MM.1S (cell line): ENCODE measurements around the gene TULP3.
A peak's percentile ranks its signal among the peaks of the same experiment; 100 is the strongest.

Source experiments
- DNase-seq: peaks from one replicate; pipeline ENCODE4 v3.0.0-alpha.2; 2015
- H2AFZ ChIP-seq: fragments of 300-600 bp; sonication (generic); 2 replicates; pipeline ENCODE4 v1.6.0; 2016; ENCODE audit warnings: antibody characterized with exemption, low read length
- H3F3A ChIP-seq: fragments of 300-600 bp; sonication (generic); 2 replicates; pipeline ENCODE4 v1.6.1; 2016; ENCODE audit warnings: mild to moderate bottlenecking, antibody characterized with exemption, low read length, moderate library complexity, mixed read lengths; ENCODE audit not compliant: insufficient read depth
- H3K27ac ChIP-seq: fragments of 300-600 bp; sonication (generic); 2 replicates; pipeline ENCODE4 v1.5.1; 2016; ENCODE audit warnings: mild to moderate bottlenecking, low read length
- H3K27me3 ChIP-seq: fragments of 300-600 bp; sonication (generic); replicated peaks from 2 replicates; pipeline ENCODE4 v1.6.0; 2016; ENCODE audit warnings: low read length; ENCODE audit not compliant: insufficient read depth
- H3K36me3 ChIP-seq: fragments of 300-600 bp; sonication (generic); replicated peaks from 2 replicates; pipeline ENCODE4 v1.6.1; 2016; ENCODE audit warnings: mild to moderate bottlenecking, low read length, mixed read lengths; ENCODE audit not compliant: insufficient read depth
- H3K4me1 ChIP-seq: fragments of 300-600 bp; sonication (generic); 2 replicates; pipeline ENCODE4 v1.6.1; 2016; ENCODE audit warnings: low read length, mixed read lengths
- H3K4me2 ChIP-seq: fragments of 300-600 bp; sonication (generic); 2 replicates; pipeline ENCODE4 v1.6.0; 2016; ENCODE audit warnings: low read depth, low read length
- H3K4me3 ChIP-seq: fragments of 300-600 bp; sonication (generic); 2 replicates; pipeline ENCODE4 v1.5.1; 2016; ENCODE audit warnings: low read length, mixed read lengths
- H3K79me2 ChIP-seq: fragments of 300-600 bp; sonication (generic); 2 replicates; pipeline ENCODE4 v1.6.1; 2016; ENCODE audit warnings: mixed run types, low read length, mixed read lengths
- H3K9ac ChIP-seq: fragments of 300-600 bp; sonication (generic); 2 replicates; pipeline ENCODE4 v1.6.1; 2016; ENCODE audit warnings: low read length, mixed read lengths
- H3K9me2 ChIP-seq: fragments of 300-600 bp; sonication (generic); replicated peaks from 2 replicates; pipeline ENCODE4 v1.6.1; 2016; ENCODE audit warnings: mild to moderate bottlenecking, low read length, mixed read lengths; ENCODE audit not compliant: insufficient read depth
- H3K9me3 ChIP-seq: fragments of 300-600 bp; sonication (generic); replicated peaks from 2 replicates; pipeline ENCODE4 v1.6.1; 2016; ENCODE audit warnings: mild to moderate bottlenecking, low read length, mixed read lengths; ENCODE audit not compliant: insufficient read depth
- H4K20me1 ChIP-seq: fragments of 300-600 bp; sonication (generic); 2 replicates; pipeline ENCODE4 v1.6.1; 2016; ENCODE audit warnings: mild to moderate bottlenecking, low read length, moderate library complexity, mixed read lengths; ENCODE audit not compliant: insufficient read depth
- CTCF ChIP-seq: fragments of 300-600 bp; sonication (generic); IDR thresholded peaks from 2 replicates; pipeline ENCODE4 v1.5.1; 2016; ENCODE audit warnings: antibody characterized with exemption, low read length, mixed read lengths
- EZH2 ChIP-seq: fragments of 300-600 bp; sonication (generic); optimal IDR thresholded peaks from 2 replicates; pipeline ENCODE3; 2017; ENCODE audit warnings: low read depth, mild to moderate bottlenecking, antibody characterized with exemption, low read length, mixed read lengths
- EZH2phosphoT487 ChIP-seq: fragments of 300-600 bp; sonication (generic); IDR thresholded peaks from 2 replicates; pipeline ENCODE4 v1.6.1; 2018; ENCODE audit warnings: antibody characterized with exemption, low read length

Gene TULP3

GRCh38 chr12:2958432-2959191 lies 67.9 kb downstream of the TULP3 start:
- Histone ChIP-seq H2AFZ (peak overlapping the region; percentile 78), H3K36me3 (no peaks in the 10 kb centered on the region), H3K4me3 (peak overlapping the region; percentile 38), H3F3A (no peaks in the 10 kb centered on the region), H3K27ac (no peak overlapping the region), H3K79me2 (0 out of 2 replicates have a peak, but pooled peaks cover 4% of the 10 kb centered on the region), H3K27me3 (peaks cover 7% of the 10 kb centered on the region), H4K20me1 (no peaks in the 10 kb centered on the region), H3K9ac (no peak overlapping the region), H3K4me2 (peak overlapping the region; percentile 31; the same call in 1 of the 2 replicates), H3K4me1 (no peaks in the 10 kb centered on the region), H3K9me2 (no peaks in the 10 kb centered on the region), H3K9me3 (no peaks in the 10 kb centered on the region)
- TF ChIP-seq CTCF: no peak
- TF ChIP-seq EZH2: no peak
- TF ChIP-seq EZH2phosphoT487: no peak
- DNase-seq: peak; percentile 19

GRCh38 chr12:2959192-2959504 lies 68.5 kb downstream of the TULP3 start, which contains the start of gene TEAD4:
TSS of gene TEAD4 (plus strand) at chr12:2959397.
- Histone ChIP-seq H3K27me3 (peaks cover 7% of the 10 kb centered on the region), H2AFZ (peak within 1 kb of the TSS; percentile 86), H4K20me1 (no peaks in the 10 kb centered on the region), H3K4me2 (peak within 1 kb of the TSS; percentile 83), H3K9me2 (no peaks in the 10 kb centered on the region), H3K4me3 (peak within 1 kb of the TSS; percentile 64), H3K79me2 (0 out of 2 replicates have a peak, but pooled peaks cover 4% of the 10 kb centered on the region), H3K36me3 (no peaks in the 10 kb centered on the region), H3K9me3 (no peaks in the 10 kb centered on the region), H3F3A (no peaks in the 10 kb centered on the region), H3K27ac (no peak within 1 kb of the TSS), H3K9ac (peak within 1 kb of the TSS; percentile 38; the same call in 1 of the 2 replicates), H3K4me1 (no peaks in the 10 kb centered on the region)
- TF ChIP-seq EZH2 (no peak), EZH2phosphoT487 (no peak), CTCF (no peak)
- DNase-seq: peak; percentile 27

- Histone ChIP-seq H3K9me3 (no peaks in the 10 kb centered on the region), H3K9ac (peak overlapping the region; percentile 38; the same call in 1 of the 2 replicates), H3F3A (no peaks in the 10 kb centered on the region), H3K36me3 (no peaks in the 10 kb centered on the region), H4K20me1 (no peaks in the 10 kb centered on the region), H3K79me2 (0 out of 2 replicates have a peak, but pooled peaks cover 4% of the 10 kb centered on the region), H3K27ac (no peak overlapping the region), H3K4me1 (no peaks in the 10 kb centered on the region), H2AFZ (peak overlapping the region; percentile 86), H3K27me3 (peaks cover 7% of the 10 kb centered on the region), H3K4me3 (peak overlapping the region; percentile 64), H3K4me2 (peak overlapping the region; percentile 83), H3K9me2 (no peaks in the 10 kb centered on the region)
- no peak for TF ChIP-seq CTCF
- TF ChIP-seq EZH2: no peak
- no peak for TF ChIP-seq EZH2phosphoT487
- DNase-seq: peak; percentile 27
Observed at GRCh38 chr12:2959505-2960389, 69.1 kb downstream of the TULP3 start.
